ENCODE data around the gene RBM7. TPM values are rescaled to one million over a fixed set of nuclear protein-coding genes. Genes with fewer than 3 reads are reported as not detected.

RBM7 gene
- total and polyA plus RNA-seq, 2 of the 13 experiments (the other 11 are each of a cell fraction or from before 2014, with no cell fraction given), result 30.5 to 32.3 TPM

DNA sequence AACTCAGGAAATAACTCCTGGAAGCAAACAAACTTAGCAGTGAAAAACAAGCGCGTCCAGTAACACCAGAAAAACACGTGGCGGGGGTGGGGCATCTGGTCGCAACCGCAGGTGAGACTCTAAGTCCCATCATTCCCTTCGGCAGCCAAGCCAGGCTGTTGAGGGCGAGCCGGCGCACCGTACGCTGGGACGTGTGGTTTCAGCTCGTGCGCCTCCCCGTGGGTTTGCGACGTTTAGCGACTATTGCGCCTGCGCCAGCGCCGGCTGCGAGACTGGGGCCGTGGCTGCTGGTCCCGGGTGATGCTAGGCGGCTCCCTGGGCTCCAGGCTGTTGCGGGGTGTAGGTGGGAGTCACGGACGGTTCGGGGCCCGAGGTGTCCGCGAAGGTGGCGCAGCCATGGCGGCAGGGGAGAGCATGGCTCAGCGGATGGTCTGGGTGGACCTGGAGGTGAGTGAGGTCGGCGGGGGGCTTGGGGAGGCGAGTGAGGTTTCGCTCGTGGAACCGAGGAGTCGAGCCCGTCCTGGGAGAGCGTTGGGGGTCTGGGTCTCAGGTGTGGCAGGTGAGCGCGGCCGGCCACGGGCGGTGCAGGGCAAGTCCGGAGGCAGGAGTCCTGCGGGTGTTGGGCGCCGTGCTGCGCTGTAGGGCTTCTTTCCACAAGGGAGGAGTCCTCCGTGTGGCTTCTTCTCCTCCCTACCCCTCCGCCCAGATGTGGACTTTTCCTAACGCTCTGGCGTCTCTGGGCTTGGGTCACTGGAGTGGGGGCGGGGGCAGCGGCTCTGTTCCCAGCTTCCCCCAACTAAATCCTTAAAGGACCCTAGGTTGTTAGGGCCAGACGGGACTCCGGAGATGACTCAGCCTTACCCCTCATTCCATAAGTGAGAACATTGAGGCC lies 39.0 kb downstream of the RBM7 start, which contains the start of gene REXO2 (continued):
- TF ChIP-seq CREB1 (IDR thresholded peaks at IDR 0.05), result 0 out of 2 replicates have a peak, but pooled peaks have one; percentile 23
- no peak for TF ChIP-seq CREB1 (CRISPR knock-in tag; IDR thresholded peaks at IDR 0.05)
- TF ChIP-seq HNRNPK (IDR thresholded peaks at IDR 0.05; ENCODE audit: low read depth, low read length, poor library complexity, severe bottlenecking), result peak; percentile 31
- TF ChIP-seq FOSL2 (CRISPR knock-in tag; IDR thresholded peaks at IDR 0.05), result peak; percentile 91
- TF ChIP-seq ZNF33A (CRISPR knock-in tag; IDR thresholded peaks at IDR 0.05; ENCODE audit: borderline replicate concordance), result no peak
- TF ChIP-seq, protein P1, sequence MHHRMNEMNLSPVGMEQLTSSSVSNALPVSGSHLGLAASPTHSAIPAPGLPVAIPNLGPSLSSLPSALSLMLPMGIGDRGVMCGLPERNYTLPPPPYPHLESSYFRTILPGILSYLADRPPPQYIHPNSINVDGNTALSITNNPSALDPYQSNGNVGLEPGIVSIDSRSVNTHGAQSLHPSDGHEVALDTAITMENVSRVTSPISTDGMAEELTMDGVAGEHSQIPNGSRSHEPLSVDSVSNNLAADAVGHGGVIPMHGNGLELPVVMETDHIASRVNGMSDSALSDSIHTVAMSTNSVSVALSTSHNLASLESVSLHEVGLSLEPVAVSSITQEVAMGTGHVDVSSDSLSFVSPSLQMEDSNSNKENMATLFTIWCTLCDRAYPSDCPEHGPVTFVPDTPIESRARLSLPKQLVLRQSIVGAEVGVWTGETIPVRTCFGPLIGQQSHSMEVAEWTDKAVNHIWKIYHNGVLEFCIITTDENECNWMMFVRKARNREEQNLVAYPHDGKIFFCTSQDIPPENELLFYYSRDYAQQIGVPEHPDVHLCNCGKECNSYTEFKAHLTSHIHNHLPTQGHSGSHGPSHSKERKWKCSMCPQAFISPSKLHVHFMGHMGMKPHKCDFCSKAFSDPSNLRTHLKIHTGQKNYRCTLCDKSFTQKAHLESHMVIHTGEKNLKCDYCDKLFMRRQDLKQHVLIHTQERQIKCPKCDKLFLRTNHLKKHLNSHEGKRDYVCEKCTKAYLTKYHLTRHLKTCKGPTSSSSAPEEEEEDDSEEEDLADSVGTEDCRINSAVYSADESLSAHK (CRISPR knock-in tag; IDR thresholded peaks at IDR 0.05; ENCODE audit: borderline replicate concordance), result no peak
- TF ChIP-seq, protein P2, sequence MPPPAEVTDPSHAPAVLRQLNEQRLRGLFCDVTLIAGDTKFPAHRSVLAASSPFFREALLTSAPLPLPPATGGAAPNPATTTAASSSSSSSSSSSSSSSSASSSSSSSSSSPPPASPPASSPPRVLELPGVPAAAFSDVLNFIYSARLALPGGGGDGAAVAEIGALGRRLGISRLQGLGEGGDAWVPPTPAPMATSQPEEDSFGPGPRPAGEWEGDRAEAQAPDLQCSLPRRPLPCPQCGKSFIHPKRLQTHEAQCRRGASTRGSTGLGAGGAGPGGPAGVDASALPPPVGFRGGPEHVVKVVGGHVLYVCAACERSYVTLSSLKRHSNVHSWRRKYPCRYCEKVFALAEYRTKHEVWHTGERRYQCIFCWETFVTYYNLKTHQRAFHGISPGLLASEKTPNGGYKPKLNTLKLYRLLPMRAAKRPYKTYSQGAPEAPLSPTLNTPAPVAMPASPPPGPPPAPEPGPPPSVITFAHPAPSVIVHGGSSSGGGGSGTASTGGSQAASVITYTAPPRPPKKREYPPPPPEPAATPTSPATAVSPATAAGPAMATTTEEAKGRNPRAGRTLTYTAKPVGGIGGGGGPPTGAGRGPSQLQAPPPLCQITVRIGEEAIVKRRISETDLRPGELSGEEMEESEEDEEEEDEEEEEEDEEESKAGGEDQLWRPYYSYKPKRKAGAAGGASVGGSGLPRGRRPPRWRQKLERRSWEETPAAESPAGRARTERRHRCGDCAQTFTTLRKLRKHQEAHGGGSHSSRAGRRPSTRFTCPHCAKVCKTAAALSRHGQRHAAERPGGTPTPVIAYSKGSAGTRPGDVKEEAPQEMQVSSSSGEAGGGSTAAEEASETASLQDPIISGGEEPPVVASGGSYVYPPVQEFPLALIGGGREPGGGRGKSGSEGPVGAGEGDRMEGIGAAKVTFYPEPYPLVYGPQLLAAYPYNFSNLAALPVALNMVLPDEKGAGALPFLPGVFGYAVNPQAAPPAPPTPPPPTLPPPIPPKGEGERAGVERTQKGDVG (CRISPR knock-in tag; IDR thresholded peaks at IDR 0.05; ENCODE audit: borderline replicate concordance), result no peak
- TF ChIP-seq, protein P3, sequence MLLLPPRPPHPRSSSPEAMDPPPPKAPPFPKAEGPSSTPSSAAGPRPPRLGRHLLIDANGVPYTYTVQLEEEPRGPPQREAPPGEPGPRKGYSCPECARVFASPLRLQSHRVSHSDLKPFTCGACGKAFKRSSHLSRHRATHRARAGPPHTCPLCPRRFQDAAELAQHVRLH (CRISPR knock-in tag; IDR thresholded peaks at IDR 0.05; ENCODE audit: borderline replicate concordance, low read depth), result peak; percentile 72
- TF ChIP-seq FOXK2 (IDR thresholded peaks at IDR 0.05), result peak; percentile 38; the same call in 1 of the 2 replicates
- TF ChIP-seq JDP2 (CRISPR knock-in tag; IDR thresholded peaks at IDR 0.05; ENCODE audit: borderline replicate concordance), result no peak
- TF ChIP-seq ARNTL (CRISPR knock-in tag; IDR thresholded peaks at IDR 0.05), result 0 out of 2 replicates have a peak, but pooled peaks have one; percentile 32
- TF ChIP-seq ZNF574 (CRISPR knock-in tag; IDR thresholded peaks at IDR 0.05), result peak; percentile 77; the same call in 1 of the 2 replicates
- TF ChIP-seq RFX1 (IDR thresholded peaks at IDR 0.05), result no peak
- TF ChIP-seq ZMAT3 (CRISPR knock-in tag; conservative IDR thresholded peaks at IDR 0.05), result peak; percentile 51; the same call in 1 of the 2 replicates
- TF ChIP-seq BCLAF1 (IDR thresholded peaks at IDR 0.05), result no peak
